Mesothelial cell of epicardium (in vitro differentiated cells): ENCODE data around the gene CCNQ. TPM values are rescaled to one million over a fixed set of nuclear protein-coding genes. Genes with fewer than 3 reads are reported as not detected.

Experiments
- DNase-seq, 2 experiments: peaks; one replicate each; pipeline ENCODE4 v3.0.0; 2021; ENCODE audit warnings: low spot score in 2 of 2; ENCODE audit not compliant: unreplicated experiment in 2 of 2
- H3K27ac Mint-ChIP-seq: 2 replicates; pipeline ENCODE4 v1.8.0; 2021; ENCODE audit warnings: mixed read lengths
- H3K27me3 Mint-ChIP-seq: 2 replicates; pipeline ENCODE4 v1.8.0; 2021; ENCODE audit warnings: low read depth, mixed read lengths
- H3K36me3 Mint-ChIP-seq: 2 replicates; pipeline ENCODE4 v1.8.0; 2021; ENCODE audit warnings: mixed read lengths
- H3K4me1 Mint-ChIP-seq: 2 replicates; pipeline ENCODE4 v1.8.0; 2021; ENCODE audit warnings: mixed read lengths
- H3K4me3 Mint-ChIP-seq: 2 replicates; pipeline ENCODE4 v1.8.0; 2021; ENCODE audit warnings: mild to moderate bottlenecking, moderate library complexity, mixed read lengths
- H3K9me3 Mint-ChIP-seq: 2 replicates; pipeline ENCODE4 v1.8.0; 2021; ENCODE audit warnings: mixed read lengths
- CTCF ChIP-seq: fragments of 200-600 bp; sonication (generic); IDR thresholded peaks from one replicate; pipeline ENCODE4 v1.5.0; 2021; ENCODE audit warnings: antibody characterized with exemption; ENCODE audit not compliant: unreplicated experiment
- total RNA-seq: library from RNA; stranded (reverse); gene quantifications from 3 replicates; pipeline ENCODE4 v1.2.1, GENCODE V29; 2021

The CCNQ gene
- total RNA-seq, 1 donor from 2014 or later, result 17.3 TPM

- no peaks in the 10 kb centered on the region for H3K36me3 Mint-ChIP-seq
- no peak for TF ChIP-seq CTCF
- H3K9me3 Mint-ChIP-seq, result no peaks in the 10 kb centered on the region
- H3K4me3 Mint-ChIP-seq, result no peak overlapping the region
- H3K27me3 Mint-ChIP-seq, result no peaks in the 10 kb centered on the region
- peaks cover 8% of the 10 kb centered on the region for H3K4me1 Mint-ChIP-seq
- no peak for DNase-seq
- H3K27ac Mint-ChIP-seq, result no peak overlapping the region
Observed at GRCh38 chrX:153576239-153576870, 22.6 kb downstream of the CCNQ start.

GRCh38 chrX:153573984-153574383 lies 25.0 kb downstream of the CCNQ start:
- no peak for DNase-seq
- Mint-ChIP-seq H3K9me3 (peaks cover 7% of the 10 kb centered on the region), H3K27me3 (no peaks in the 10 kb centered on the region), H3K27ac (no peak overlapping the region), H3K36me3 (no peaks in the 10 kb centered on the region), H3K4me3 (no peak overlapping the region), H3K4me1 (peaks cover 8% of the 10 kb centered on the region)
- TF ChIP-seq CTCF, result no peak

GRCh38 chrX:153572601-153573000 lies 26.3 kb downstream of the CCNQ start:
- TF ChIP-seq CTCF, result no peak
- Mint-ChIP-seq H3K4me1 (no peaks in the 10 kb centered on the region), H3K36me3 (no peaks in the 10 kb centered on the region), H3K27me3 (no peaks in the 10 kb centered on the region), H3K27ac (no peak overlapping the region), H3K4me3 (no peak overlapping the region), H3K9me3 (peaks cover 7% of the 10 kb centered on the region)
- no peak for DNase-seq

GRCh38 chrX:153571534-153571908 lies 27.4 kb downstream of the CCNQ start:
- no peaks in the 10 kb centered on the region for H3K36me3 Mint-ChIP-seq
- no peak for DNase-seq
- no peak for TF ChIP-seq CTCF
- no peak overlapping the region for H3K4me3 Mint-ChIP-seq
- H3K27me3 Mint-ChIP-seq, result no peaks in the 10 kb centered on the region
- H3K4me1 Mint-ChIP-seq, result no peaks in the 10 kb centered on the region
- no peak overlapping the region for H3K27ac Mint-ChIP-seq
- peaks cover 7% of the 10 kb centered on the region for H3K9me3 Mint-ChIP-seq

- Mint-ChIP-seq H3K4me3 (no peak overlapping the region), H3K27me3 (no peaks in the 10 kb centered on the region), H3K36me3 (no peaks in the 10 kb centered on the region), H3K4me1 (no peaks in the 10 kb centered on the region), H3K9me3 (peaks cover 7% of the 10 kb centered on the region), H3K27ac (no peak overlapping the region)
- no peak for DNase-seq
- TF ChIP-seq CTCF, result no peak
Observed at GRCh38 chrX:153569475-153569874, 29.5 kb downstream of the CCNQ start.
